AG09319 (cell line): Measurements from ENCODE around the gene MYH16.

Experiments
- DNase-seq: peaks from one replicate; pipeline ENCODE4 v3.0.0-alpha.2; 2010; ENCODE audit warnings: low read depth; ENCODE audit errors: extremely low read depth
- TF ChIP-seq, protein P1 (sequence below): IDR thresholded peaks from 2 replicates; pipeline ENCODE4 v1.5.1; 2011; ENCODE audit warnings: low read depth, mild to moderate bottlenecking, inconsistent platforms, low read length, moderate library complexity

Gene MYH16

GRCh38 chr7:99325001-99325493, 52.4 kb downstream of the MYH16 start:
- no peak for DNase-seq
- TF ChIP-seq, protein P1, sequence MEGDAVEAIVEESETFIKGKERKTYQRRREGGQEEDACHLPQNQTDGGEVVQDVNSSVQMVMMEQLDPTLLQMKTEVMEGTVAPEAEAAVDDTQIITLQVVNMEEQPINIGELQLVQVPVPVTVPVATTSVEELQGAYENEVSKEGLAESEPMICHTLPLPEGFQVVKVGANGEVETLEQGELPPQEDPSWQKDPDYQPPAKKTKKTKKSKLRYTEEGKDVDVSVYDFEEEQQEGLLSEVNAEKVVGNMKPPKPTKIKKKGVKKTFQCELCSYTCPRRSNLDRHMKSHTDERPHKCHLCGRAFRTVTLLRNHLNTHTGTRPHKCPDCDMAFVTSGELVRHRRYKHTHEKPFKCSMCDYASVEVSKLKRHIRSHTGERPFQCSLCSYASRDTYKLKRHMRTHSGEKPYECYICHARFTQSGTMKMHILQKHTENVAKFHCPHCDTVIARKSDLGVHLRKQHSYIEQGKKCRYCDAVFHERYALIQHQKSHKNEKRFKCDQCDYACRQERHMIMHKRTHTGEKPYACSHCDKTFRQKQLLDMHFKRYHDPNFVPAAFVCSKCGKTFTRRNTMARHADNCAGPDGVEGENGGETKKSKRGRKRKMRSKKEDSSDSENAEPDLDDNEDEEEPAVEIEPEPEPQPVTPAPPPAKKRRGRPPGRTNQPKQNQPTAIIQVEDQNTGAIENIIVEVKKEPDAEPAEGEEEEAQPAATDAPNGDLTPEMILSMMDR = no peak

- peak; percentile 84 for DNase-seq
- TF ChIP-seq, protein P1 = peak; percentile 12
Observed at GRCh38 chr7:99325592-99326407, 53.2 kb downstream of the MYH16 start, which contains the start of gene ARPC1A. ARPC1A (plus strand) TSS chr7:99325898; CDS start chr7:99333354, 7,456 bp downstream.

- TF ChIP-seq, protein P1 = no peak
- no peak for DNase-seq
Observed at GRCh38 chr7:99326408-99326782, 53.8 kb downstream of the MYH16 start.

GRCh38 chr7:99330314-99330961, 57.8 kb downstream of the MYH16 start:
- peak; percentile 73 for DNase-seq

DNA sequence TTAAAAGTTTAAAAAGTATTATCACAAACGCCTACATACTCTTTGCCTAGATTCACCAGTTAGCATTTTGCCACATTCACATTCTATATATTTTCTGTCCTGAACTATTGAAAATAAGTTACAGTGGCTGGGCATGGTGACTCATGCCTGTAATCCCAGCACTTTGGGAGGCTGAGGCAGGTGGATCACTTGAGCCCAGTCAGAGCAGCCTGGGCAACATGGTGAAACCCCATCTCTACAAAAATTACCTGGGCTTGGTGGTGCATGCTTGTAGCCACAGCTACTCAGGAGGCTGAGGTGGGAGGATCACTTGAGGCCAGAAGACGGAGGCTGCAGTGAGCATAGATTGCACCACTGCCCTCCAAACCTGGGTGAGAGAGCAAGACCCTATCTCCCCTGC, 58.4 kb downstream of the MYH16 start:
- TF ChIP-seq, protein P1 = no peak
- no peak for DNase-seq

DNA sequence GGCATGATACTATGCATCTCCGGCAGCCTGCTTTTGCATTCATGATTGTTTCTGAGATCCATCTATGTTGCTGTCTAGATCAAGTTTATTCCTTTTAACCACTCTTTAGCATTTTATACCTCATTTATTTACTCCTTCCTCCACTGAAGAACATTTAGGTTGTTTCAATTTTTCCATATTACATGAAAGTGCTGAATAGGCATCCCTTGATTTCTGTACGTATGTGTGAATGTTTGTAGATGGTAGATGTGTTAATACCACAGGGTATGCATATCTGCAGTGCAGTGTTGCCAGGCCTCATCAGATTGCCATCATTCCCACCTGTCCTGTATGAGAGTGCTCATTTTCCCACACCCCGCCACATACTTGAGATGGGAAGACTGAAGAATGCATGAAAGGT, 67.0 kb downstream of the MYH16 start:
- no peak for DNase-seq
- TF ChIP-seq, protein P1 = no peak

GRCh38 chr7:99340659-99341058, 68.0 kb downstream of the MYH16 start:
- TF ChIP-seq, protein P1 = no peak
- no peak for DNase-seq
